K562 (cell line): ENCODE measurements around the gene SYDE1. TPM values are rescaled to one million over a fixed set of nuclear protein-coding genes. Genes with fewer than 3 reads are reported as not detected.

Experiments
- ATAC-seq: fragments of 200-7000 bp; cut with Tn5 transposase; 3 replicates; pipeline ENCODE4 v1.9.1; 2020; ENCODE audit warnings: moderate library complexity
- BruUV-seq: library from RNA; stranded (reverse); fragments of 400-500 nt; replicated peaks from 2 replicates; lab custom pipeline; 2021; lab: Mats Ljungman, UMichigan
- CTCF ChIA-PET: fragments of 300-600 bp; formaldehyde crosslinking; extraction: SDS; loops from one replicate; lab custom pipeline; 2021; ENCODE audit warnings: low intra/inter-chr PET ratio; lab: Yijun Ruan, JAX
- POLR2A ChIA-PET: fragments of 300-600, 350-650 bp; sonication (Branson Sonifier 250); formaldehyde crosslinking; extraction: SDS; loops from one replicate; lab custom pipeline; 2021; ENCODE audit warnings: antibody characterized with exemption, inconsistent platforms; lab: Yijun Ruan, JAX
- DNase-seq, 4 experiments: peaks; one replicate each; pipeline versions ENCODE4 v3.0.0 to v3.0.0-alpha.2; 2011 to 2018; ENCODE audit warnings: low spot score in 3 of 4, mixed read lengths in 3 of 4; ENCODE audit errors: extremely low read depth in 1 of 4
- FAIRE-seq: peaks from 2 replicates; lab custom pipeline; 2011; peaks lifted over from hg19 to GRCh38; lab: Jason Lieb, UNC
- H2AFZ ChIP-seq: 2 replicates; pipeline ENCODE4 v1.6.0; 2011; ENCODE audit warnings: low read depth, low read length, control low read depth, inconsistent platforms
- H3K27ac ChIP-seq: fragments of 200-600 bp; 3 replicates; pipeline ENCODE4 v1.8.0; 2011; ENCODE audit warnings: low read depth, mild to moderate bottlenecking, control low read depth, inconsistent platforms, low read length, moderate library complexity, mixed read lengths; ENCODE audit errors: extremely low read depth
- H3K27me3 ChIP-seq, 2 experiments: fragments of 300-600 bp in 1 of 2; 2 replicates in 1 of 2; 3 replicates in 1 of 2; pipeline versions ENCODE4 v1.6.0 to v1.8.0; 2011; ENCODE audit warnings: inconsistent platforms in 2 of 2, low read length in 2 of 2, mild to moderate bottlenecking in 1 of 2, mixed read lengths in 1 of 2, moderate library complexity in 1 of 2; ENCODE audit not compliant: control insufficient read depth in 2 of 2, insufficient read depth in 2 of 2
- H3K36me3 ChIP-seq: fragments of 300-600 bp; 3 replicates; pipeline ENCODE4 v1.8.0; 2011; ENCODE audit warnings: mild to moderate bottlenecking, low read length, inconsistent platforms; ENCODE audit not compliant: control insufficient read depth, insufficient read depth
- H3K4me1 ChIP-seq, 2 experiments: fragments of 200-600 bp in 1 of 2; replicated peaks in 1 of 2; 2 replicates in 1 of 2; 3 replicates in 1 of 2; pipeline versions ENCODE4 v1.5.1 to v1.8.0; 2011; ENCODE audit warnings: inconsistent platforms in 2 of 2, low read length in 2 of 2, mild to moderate bottlenecking in 1 of 2, mixed read lengths in 1 of 2, moderate library complexity in 1 of 2; ENCODE audit not compliant: control insufficient read depth in 2 of 2, insufficient read depth in 2 of 2
- H3K4me2 ChIP-seq: 2 replicates; pipeline ENCODE4 v1.6.1; 2011; ENCODE audit warnings: low read length, control low read depth, inconsistent platforms, mixed read lengths; ENCODE audit not compliant: insufficient read depth
- H3K4me3 ChIP-seq: fragments of 200-600 bp; sonication (generic), shearing (Covaris generic); 2 replicates; pipeline ENCODE4 v1.5.1; 2016; ENCODE audit warnings: control low read depth, inconsistent platforms
- H3K79me2 ChIP-seq: fragments of 200-600 bp; 3 replicates; pipeline ENCODE4 v1.8.0; 2011; ENCODE audit warnings: low read length, inconsistent platforms; ENCODE audit not compliant: control insufficient read depth, insufficient read depth
- H3K9ac ChIP-seq, 2 experiments: 2 replicates each; pipeline versions ENCODE4 v1.6.0 to v1.6.1; 2011; ENCODE audit warnings: low read depth in 2 of 2, low read length in 2 of 2, control low read depth in 1 of 2, inconsistent platforms in 1 of 2, mild to moderate bottlenecking in 1 of 2, mixed read lengths in 1 of 2; ENCODE audit not compliant: insufficient read depth in 1 of 2
- H3K9me1 ChIP-seq: one replicate; pipeline ENCODE4 v1.6.0; 2011; ENCODE audit warnings: inconsistent platforms, mild to moderate bottlenecking, low read length, moderate library complexity; ENCODE audit not compliant: control insufficient read depth, insufficient read depth
- H3K9me3 ChIP-seq: replicated peaks from 2 replicates; pipeline ENCODE4 v1.5.1; 2011; ENCODE audit warnings: low read depth, low read length, inconsistent platforms; ENCODE audit not compliant: control insufficient read depth, insufficient read depth
- H4K20me1 ChIP-seq: replicated peaks from 2 replicates; pipeline ENCODE4 v1.6.1; 2011; ENCODE audit warnings: low read length, inconsistent platforms, mixed read lengths; ENCODE audit not compliant: control insufficient read depth, insufficient read depth
- ESRRA ChIP-seq: fragments of 450-650 bp; IDR thresholded peaks from 2 replicates; pipeline ENCODE4 v1.6.1; 2014; ENCODE audit warnings: low read depth, mild to moderate bottlenecking, moderate library complexity, borderline replicate concordance
- MYNN ChIP-seq, 2 experiments: sonication (generic); formaldehyde crosslinking in 1 of 2; IDR thresholded peaks; 2 replicates each; pipeline versions ENCODE4 v1.5.0 to v1.6.1; 2016 to 2020; ENCODE audit warnings: antibody characterized with exemption in 1 of 2, missing genetic modification reagents in 1 of 2
- NFIC ChIP-seq: fragments of 450-650 bp; IDR thresholded peaks from 2 replicates; pipeline ENCODE4 v1.6.1; 2017; ENCODE audit warnings: mild to moderate bottlenecking, inconsistent platforms
- WGBS: fragments of 100-300 bp; shearing (Covaris generic); methylation state at CpG from one replicate; pipeline ENCODE4 v1.1.6; 2016; ENCODE audit warnings: low coverage, mixed read lengths; ENCODE audit not compliant: insufficient coverage; ENCODE audit errors: missing lambda C conversion rate; 5-methylcytosine and 5-hydroxymethylcytosine counted together
- in situ Hi-C: fragments of 300-500 bp; cut with MboI; formaldehyde crosslinking; loops from 4 replicates; pipeline ENCODE4 v1.15.0; 2018; ENCODE audit warnings: inconsistent platforms, mixed read lengths
- intact Hi-C: fragments of 100-400 bp; cut with micrococcal nuclease; formaldehyde crosslinking; loops from 2 replicates; pipeline ENCODE4 v1.14.2; 2022
- polyA plus RNA-seq, 8 experiments: library from polyadenylated mRNA; depleted of rRNA in 4 of 8; stranded (reverse) in 5 of 8; unstranded in 3 of 8; fragments of >200 nt; fragmentation: Nextera tagmentation in 2 of 8; fragmentation: Illumina TruSeq in 1 of 8; extraction: Ambion mirVana in 2 of 8; extraction: Trizol in 1 of 8; gene quantifications; 2 replicates each; pipeline versions ENCODE4 v1.2.1 to v1.2.3, GENCODE V29; 2011 to 2014; ENCODE audit warnings: inconsistent platforms in 1 of 8, missing spikeins in 1 of 8
- total RNA-seq, 7 experiments: library from RNA; depleted of rRNA in 6 of 7; stranded (reverse); fragments of >200 nt in 6 of 7; fragmentation: Illumina TruSeq in 2 of 7; extraction: Trizol in 2 of 7; gene quantifications; 2 replicates each; pipeline versions ENCODE4 v1.2.1 to v1.2.3, GENCODE V29; 2011 to 2021; ENCODE audit warnings: low replicate concordance in 1 of 7
- TF ChIP-seq, protein P1 (sequence below), 2 experiments: fragments of 450-650 bp in 1 of 2; sonication (generic) in 1 of 2; formaldehyde crosslinking in 1 of 2; IDR thresholded peaks; 2 replicates each; pipeline versions ENCODE4 v1.7.1 to v1.9.0; 2016 to 2022; ENCODE audit warnings: inconsistent platforms in 1 of 2, mild to moderate bottlenecking in 1 of 2, missing genetic modification reagents in 1 of 2

Gene SYDE1
- total and polyA plus RNA-seq, 9 of the 15 experiments (the other 6 are each of a cell fraction or from before 2014, with no cell fraction given), result 0.04 TPM; not detected in 8

DNA sequence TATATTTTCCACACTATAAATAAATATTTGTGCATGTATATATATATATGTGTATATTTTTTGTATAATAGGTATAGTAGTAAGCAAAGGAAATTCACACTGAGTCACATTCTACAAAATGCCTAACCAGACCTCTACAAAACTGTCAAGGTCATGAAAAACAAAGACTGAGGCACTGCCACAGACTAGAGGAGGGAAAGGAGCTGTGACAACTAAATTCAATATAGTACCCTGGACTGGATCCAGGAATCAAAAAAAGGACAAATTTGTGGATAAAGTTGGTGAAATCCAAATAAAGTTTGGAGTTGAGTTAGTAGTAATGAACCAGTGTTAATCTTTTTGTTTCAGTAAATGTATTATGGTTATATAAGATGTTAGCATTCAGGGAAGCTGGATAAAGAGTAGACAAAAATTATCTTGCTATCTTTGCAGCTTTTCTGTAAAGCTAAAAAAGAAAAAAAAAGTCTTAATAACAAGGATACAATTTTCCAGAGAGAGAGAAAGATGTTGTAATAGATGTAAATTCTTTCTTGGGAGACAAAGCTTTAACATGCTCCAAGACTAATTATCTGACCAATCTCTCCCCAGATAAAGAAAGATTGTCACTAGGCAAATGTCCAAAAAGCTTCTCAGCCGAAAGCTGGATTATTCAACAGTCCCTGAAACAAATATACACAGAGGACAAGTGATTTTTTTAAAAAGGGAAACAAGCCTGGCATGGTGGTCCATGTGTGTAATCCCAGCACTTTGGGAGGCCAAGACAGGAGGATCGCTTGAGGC lies 19.1 kb downstream of the SYDE1 start:
- TSS peak; percentile 90 for BruUV-seq
- no peak overlapping the region for H3K4me3 ChIP-seq
- ATAC-seq, result no peak
- H2AFZ ChIP-seq, result peak overlapping the region; percentile 90
- H4K20me1 ChIP-seq, result no peaks in the 10 kb centered on the region
- H3K4me1 ChIP-seq, result peaks cover 5 to 28% of the 10 kb centered on the region in 2 experiments; a peak in 4 of 5 replicates
- 0 out of 2 replicates have a peak, but pooled peaks have one; percentile 9 for TF ChIP-seq NFIC
- 0 out of 2 replicates have a peak, but pooled peaks have one; percentile 13 for TF ChIP-seq ESRRA
- TF ChIP-seq, protein P1, sequence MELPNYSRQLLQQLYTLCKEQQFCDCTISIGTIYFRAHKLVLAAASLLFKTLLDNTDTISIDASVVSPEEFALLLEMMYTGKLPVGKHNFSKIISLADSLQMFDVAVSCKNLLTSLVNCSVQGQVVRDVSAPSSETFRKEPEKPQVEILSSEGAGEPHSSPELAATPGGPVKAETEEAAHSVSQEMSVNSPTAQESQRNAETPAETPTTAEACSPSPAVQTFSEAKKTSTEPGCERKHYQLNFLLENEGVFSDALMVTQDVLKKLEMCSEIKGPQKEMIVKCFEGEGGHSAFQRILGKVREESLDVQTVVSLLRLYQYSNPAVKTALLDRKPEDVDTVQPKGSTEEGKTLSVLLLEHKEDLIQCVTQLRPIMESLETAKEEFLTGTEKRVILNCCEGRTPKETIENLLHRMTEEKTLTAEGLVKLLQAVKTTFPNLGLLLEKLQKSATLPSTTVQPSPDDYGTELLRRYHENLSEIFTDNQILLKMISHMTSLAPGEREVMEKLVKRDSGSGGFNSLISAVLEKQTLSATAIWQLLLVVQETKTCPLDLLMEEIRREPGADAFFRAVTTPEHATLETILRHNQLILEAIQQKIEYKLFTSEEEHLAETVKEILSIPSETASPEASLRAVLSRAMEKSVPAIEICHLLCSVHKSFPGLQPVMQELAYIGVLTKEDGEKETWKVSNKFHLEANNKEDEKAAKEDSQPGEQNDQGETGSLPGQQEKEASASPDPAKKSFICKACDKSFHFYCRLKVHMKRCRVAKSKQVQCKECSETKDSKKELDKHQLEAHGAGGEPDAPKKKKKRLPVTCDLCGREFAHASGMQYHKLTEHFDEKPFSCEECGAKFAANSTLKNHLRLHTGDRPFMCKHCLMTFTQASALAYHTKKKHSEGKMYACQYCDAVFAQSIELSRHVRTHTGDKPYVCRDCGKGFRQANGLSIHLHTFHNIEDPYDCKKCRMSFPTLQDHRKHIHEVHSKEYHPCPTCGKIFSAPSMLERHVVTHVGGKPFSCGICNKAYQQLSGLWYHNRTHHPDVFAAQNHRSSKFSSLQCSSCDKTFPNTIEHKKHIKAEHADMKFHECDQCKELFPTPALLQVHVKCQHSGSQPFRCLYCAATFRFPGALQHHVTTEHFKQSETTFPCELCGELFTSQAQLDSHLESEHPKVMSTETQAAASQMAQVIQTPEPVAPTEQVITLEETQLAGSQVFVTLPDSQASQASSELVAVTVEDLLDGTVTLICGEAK (IDR thresholded peaks at IDR 0.05), result 0 out of 2 replicates have a peak, but pooled peaks have one; percentile 22
- TF ChIP-seq, protein P1 (CRISPR knock-in tag; IDR thresholded peaks at IDR 0.05), result no peak
- no peak for TF ChIP-seq MYNN (IDR thresholded peaks at IDR 0.05)
- no peak for TF ChIP-seq MYNN (CRISPR knock-in tag; IDR thresholded peaks at IDR 0.05)
- TF ChIP-seq, all 486 proteins: peak for 3
- no peak for DNase-seq
- intact Hi-C loops, result no loop called here
- WGBS, result 33% methylated on average over 2 of the region's 2 CpGs
- no peak for FAIRE-seq
- H3K9ac ChIP-seq, result peak overlapping the region; percentile 70 to 72; a peak in 3 of 4 replicates
- peak overlapping the region; percentile 92 for H3K4me2 ChIP-seq
- H3K9me3 ChIP-seq, result no peaks in the 10 kb centered on the region
- POLR2A ChIA-PET, result interaction anchor here (0.5 to 1.6 kb wide), 4 partner anchors 8 to 359 kb away, joined by 3 to 5 read pairs (median 3); no protein-coding TSS in a partner anchor
- CTCF ChIA-PET, result no interaction called here
- peaks cover 11% of the 10 kb centered on the region for H3K79me2 ChIP-seq
- in situ Hi-C loops, result no loop called here
- peaks cover 5 to 10% of the 10 kb centered on the region in 2 experiments; a peak in 2 of 5 replicates for H3K27me3 ChIP-seq
- peaks cover 6% of the 10 kb centered on the region for H3K9me1 ChIP-seq
- peak overlapping the region; percentile 66 for H3K27ac ChIP-seq
- H3K36me3 ChIP-seq, result peaks cover 7% of the 10 kb centered on the region; the same call in 1 of the 3 replicates
